HepG2 (cell line): ENCODE data around the gene NOTCH2.

Source experiments
- ASH2L ChIP-seq: fragments of 300-600, 200-600 bp; sonication (generic); IDR thresholded peaks from 2 replicates; pipeline ENCODE4 v1.7.0; 2017; ENCODE audit warnings: low read depth, mild to moderate bottlenecking, moderate library complexity, mixed read lengths, low read length; ENCODE audit not compliant: insufficient read length
- BHLHE40 ChIP-seq: IDR thresholded peaks from 2 replicates; pipeline ENCODE4 v1.6.1; 2011; ENCODE audit warnings: low read length, improper control_type of control experiment
- CTCF ChIP-seq: sonication (generic); formaldehyde crosslinking; IDR thresholded peaks from 2 replicates; pipeline ENCODE4 v1.5.0; 2020; ENCODE audit warnings: mild to moderate bottlenecking, missing genetic modification reagents, moderate library complexity
- EP300 ChIP-seq, 3 experiments: sonication (generic) in 1 of 3; formaldehyde crosslinking in 1 of 3; IDR thresholded peaks; 2 replicates each; pipeline versions ENCODE4 v1.5.1 to v1.6.1; 2011 to 2020; ENCODE audit warnings: low read depth in 2 of 3, low read length in 2 of 3, borderline replicate concordance in 1 of 3, improper control_type of control experiment in 1 of 3, mild to moderate bottlenecking in 1 of 3, missing genetic modification reagents in 1 of 3, moderate library complexity in 1 of 3
- HDAC2 ChIP-seq: sonication (generic); formaldehyde crosslinking; IDR thresholded peaks from 2 replicates; pipeline ENCODE4 v1.4.0; 2020; ENCODE audit warnings: missing genetic modification reagents
- JUN ChIP-seq: sonication (generic); formaldehyde crosslinking; IDR thresholded peaks from 2 replicates; pipeline ENCODE4 v1.4.0; 2020; ENCODE audit warnings: mild to moderate bottlenecking, missing genetic modification reagents
- LBX2 ChIP-seq: sonication (generic); formaldehyde crosslinking; IDR thresholded peaks from 2 replicates; pipeline ENCODE4 v1.5.0; 2020; ENCODE audit warnings: missing genetic modification reagents, mild to moderate bottlenecking, borderline replicate concordance
- MAZ ChIP-seq, 2 experiments: sonication (generic) in 1 of 2; formaldehyde crosslinking in 1 of 2; IDR thresholded peaks; 2 replicates each; pipeline versions ENCODE4 v1.5.0 to v1.6.1; 2012 to 2020; ENCODE audit warnings: low read depth in 2 of 2, mild to moderate bottlenecking in 2 of 2, borderline replicate concordance in 1 of 2, improper control_type of control experiment in 1 of 2, low read length in 1 of 2, missing genetic modification reagents in 1 of 2, moderate library complexity in 1 of 2
- POLR2A ChIP-seq, 2 experiments: IDR thresholded peaks; 2 replicates each; pipeline ENCODE4 v1.6.1; 2011; ENCODE audit warnings: low read depth in 2 of 2, low read length in 2 of 2, mild to moderate bottlenecking in 1 of 2, moderate library complexity in 1 of 2; ENCODE audit not compliant: insufficient read depth in 1 of 2
- RNF2 ChIP-seq: fragments of 450-650 bp; conservative IDR thresholded peaks from 2 replicates; pipeline ENCODE4 v1.6.1; 2016; ENCODE audit warnings: low read depth
- USF2 ChIP-seq, 2 experiments: sonication (generic) in 1 of 2; formaldehyde crosslinking in 1 of 2; IDR thresholded peaks; 2 replicates each; pipeline versions ENCODE4 v1.5.1 to v1.6.1; 2011 to 2020; ENCODE audit warnings: borderline replicate concordance in 1 of 2, low read depth in 1 of 2, low read length in 1 of 2, mild to moderate bottlenecking in 1 of 2, missing genetic modification reagents in 1 of 2, moderate library complexity in 1 of 2
- ZNF317 ChIP-seq: sonication (generic); formaldehyde crosslinking; IDR thresholded peaks from 2 replicates; pipeline ENCODE4 v1.5.0; 2020; ENCODE audit warnings: mild to moderate bottlenecking, missing genetic modification reagents
- ZNF710 ChIP-seq: sonication (generic); formaldehyde crosslinking; IDR thresholded peaks from 2 replicates; pipeline ENCODE4 v1.5.0; 2020; ENCODE audit warnings: mild to moderate bottlenecking, missing genetic modification reagents, borderline replicate concordance

GRCh38 chr1:119941392-119941791 lies 128.1 kb downstream of the NOTCH2 start:
- TF ChIP-seq ZNF317: no peak
- TF ChIP-seq MAZ (IDR thresholded peaks at IDR 0.05; ENCODE audit: borderline replicate concordance, low read depth, low read length): no peak
- no peak for TF ChIP-seq MAZ (CRISPR knock-in tag; IDR thresholded peaks at IDR 0.05; ENCODE audit: low read depth)
- no peak for TF ChIP-seq ZNF710
- no peak for TF ChIP-seq HDAC2 (CRISPR knock-in tag)
- no peak for TF ChIP-seq BHLHE40
- no peak for TF ChIP-seq POLR2A (IDR thresholded peaks at IDR 0.05; ENCODE audit: insufficient read depth in 1 of 2, low read depth in 2 of 2, low read length in 2 of 2)
- no peak for TF ChIP-seq RNF2
- no peak for TF ChIP-seq EP300 (IDR thresholded peaks at IDR 0.05; ENCODE audit: low read depth in 2 of 2, low read length in 2 of 2)
- TF ChIP-seq EP300 (CRISPR knock-in tag; IDR thresholded peaks at IDR 0.05; ENCODE audit: borderline replicate concordance): no peak
- no peak for TF ChIP-seq LBX2 (CRISPR knock-in tag)
- TF ChIP-seq USF2 (IDR thresholded peaks at IDR 0.05; ENCODE audit: low read depth, low read length): no peak
- TF ChIP-seq USF2 (CRISPR knock-in tag; IDR thresholded peaks at IDR 0.05; ENCODE audit: borderline replicate concordance): no peak
- no peak for TF ChIP-seq ASH2L
- no peak for TF ChIP-seq CTCF (CRISPR knock-in tag)
- TF ChIP-seq JUN: no peak
